ENCODE data around the gene DVL3.

DVL3 gene

GRCh38 chr3:184176377-184177330, 21.5 kb downstream of the DVL3 start:
- DNase-seq (ENCODE audit: low spot score) = no peak

- DNase-seq (ENCODE audit: low spot score) = no peak
Measured at GRCh38 chr3:184177331-184177731, 22.2 kb downstream of the DVL3 start.

GRCh38 chr3:184177767-184178306, 22.7 kb downstream of the DVL3 start:
- DNase-seq (ENCODE audit: low spot score) = no peak

GRCh38 chr3:184178521-184179138, 23.5 kb downstream of the DVL3 start:
- DNase-seq (ENCODE audit: low spot score) = no peak

GRCh38 chr3:184180165-184180564, 25.0 kb downstream of the DVL3 start:
- no peak for DNase-seq (ENCODE audit: low spot score)

- no peak for DNase-seq (ENCODE audit: low spot score)
Measured at GRCh38 chr3:184181596-184181995, 26.4 kb downstream of the DVL3 start.

GRCh38 chr3:184183679-184184078, 28.5 kb downstream of the DVL3 start:
- DNase-seq (ENCODE audit: low spot score) = no peak

- DNase-seq (ENCODE audit: low spot score) = no peak
Measured at GRCh38 chr3:184184546-184185230, 29.5 kb downstream of the DVL3 start.

- DNase-seq (ENCODE audit: low spot score) = peak; percentile 100
Measured at GRCh38 chr3:184185461-184186183, 30.4 kb downstream of the DVL3 start.

GRCh38 chr3:184186184-184186901, 31.2 kb downstream of the DVL3 start, which contains the start of gene ABCF3:
ABCF3 (plus strand) TSS chr3:184186199; CDS start chr3:184186208, 9 bp downstream.
- no peak for DNase-seq (ENCODE audit: low spot score)

GRCh38 chr3:184186902-184187207, 31.7 kb downstream of the DVL3 start:
- DNase-seq (ENCODE audit: low spot score) = no peak

GRCh38 chr3:184188080-184188479, 32.9 kb downstream of the DVL3 start:
- DNase-seq (ENCODE audit: low spot score) = no peak

GRCh38 chr3:184189421-184189820, 34.2 kb downstream of the DVL3 start:
- no peak for DNase-seq (ENCODE audit: low spot score)

GRCh38 chr3:184192889-184193288, 37.7 kb downstream of the DVL3 start:
- DNase-seq (ENCODE audit: low spot score) = no peak

GRCh38 chr3:184193991-184194539, 38.9 kb downstream of the DVL3 start:
- no peak for DNase-seq (ENCODE audit: low spot score)

- no peak for DNase-seq (ENCODE audit: low spot score)
Measured at GRCh38 chr3:184196536-184196935, 41.4 kb downstream of the DVL3 start.

- no peak for DNase-seq (ENCODE audit: low spot score)
Measured at GRCh38 chr3:184198509-184198908, 43.3 kb downstream of the DVL3 start.

- no peak for DNase-seq (ENCODE audit: low spot score)
Measured at GRCh38 chr3:184200825-184201224, 45.6 kb downstream of the DVL3 start.

GRCh38 chr3:184203526-184203925, 48.3 kb downstream of the DVL3 start:
- DNase-seq (ENCODE audit: low spot score) = no peak

- DNase-seq (ENCODE audit: low spot score) = no peak
Measured at GRCh38 chr3:184209146-184209923, 54.2 kb downstream of the DVL3 start.
